ENCODE measurements around the gene C12orf75.

- no peak for TF ChIP-seq EZH2 (IDR thresholded peaks at IDR 0.05; ENCODE audit: low read depth)
- no peak for TF ChIP-seq CTCF (conservative IDR thresholded peaks at IDR 0.05)
Measured at GRCh38 chr12:105409279-105409678, 78.8 kb downstream of the C12orf75 start.
